Coronary artery (tissue), 2 donors: ENCODE data around the gene CPEB1.
A peak's percentile ranks its signal among the peaks of the same experiment; 100 is the strongest.

ENCODE experiments used
- DNase-seq: peaks from one replicate; pipeline ENCODE4 v3.0.0-alpha.2; 2017; ENCODE audit warnings: low spot score
- H3K27ac ChIP-seq, 2 donors: fragments of 200-600 bp; sonication (generic); one replicate each; pipeline ENCODE4 v1.5.1; 2016 to 2019
- H3K4me3 ChIP-seq: fragments of 200-600 bp; sonication (generic); 2 replicates; pipeline ENCODE4 v1.5.1; 2016; ENCODE audit warnings: mild to moderate bottlenecking, moderate library complexity
- TF ChIP-seq, protein P1 (sequence below): fragments of 200-600 bp; sonication (generic); IDR thresholded peaks from one replicate; pipeline ENCODE4 v1.5.1; 2019; ENCODE audit warnings: antibody characterized with exemption

Gene CPEB1

GRCh38 chr15:82551646-82552247 is 95.4 kb downstream of the CPEB1 start:
- H3K4me3 ChIP-seq: no peak overlapping the region
- H3K27ac ChIP-seq: no peak overlapping the region
- DNase-seq: no peak
- TF ChIP-seq, protein P1, sequence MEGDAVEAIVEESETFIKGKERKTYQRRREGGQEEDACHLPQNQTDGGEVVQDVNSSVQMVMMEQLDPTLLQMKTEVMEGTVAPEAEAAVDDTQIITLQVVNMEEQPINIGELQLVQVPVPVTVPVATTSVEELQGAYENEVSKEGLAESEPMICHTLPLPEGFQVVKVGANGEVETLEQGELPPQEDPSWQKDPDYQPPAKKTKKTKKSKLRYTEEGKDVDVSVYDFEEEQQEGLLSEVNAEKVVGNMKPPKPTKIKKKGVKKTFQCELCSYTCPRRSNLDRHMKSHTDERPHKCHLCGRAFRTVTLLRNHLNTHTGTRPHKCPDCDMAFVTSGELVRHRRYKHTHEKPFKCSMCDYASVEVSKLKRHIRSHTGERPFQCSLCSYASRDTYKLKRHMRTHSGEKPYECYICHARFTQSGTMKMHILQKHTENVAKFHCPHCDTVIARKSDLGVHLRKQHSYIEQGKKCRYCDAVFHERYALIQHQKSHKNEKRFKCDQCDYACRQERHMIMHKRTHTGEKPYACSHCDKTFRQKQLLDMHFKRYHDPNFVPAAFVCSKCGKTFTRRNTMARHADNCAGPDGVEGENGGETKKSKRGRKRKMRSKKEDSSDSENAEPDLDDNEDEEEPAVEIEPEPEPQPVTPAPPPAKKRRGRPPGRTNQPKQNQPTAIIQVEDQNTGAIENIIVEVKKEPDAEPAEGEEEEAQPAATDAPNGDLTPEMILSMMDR: no peak

GRCh38 chr15:82549199-82549665 is 97.9 kb downstream of the CPEB1 start:
- peak; percentile 52 for DNase-seq
- Histone ChIP-seq H3K27ac (no peak overlapping the region), H3K4me3 (no peak overlapping the region)
- TF ChIP-seq, protein P1: no peak

DNA sequence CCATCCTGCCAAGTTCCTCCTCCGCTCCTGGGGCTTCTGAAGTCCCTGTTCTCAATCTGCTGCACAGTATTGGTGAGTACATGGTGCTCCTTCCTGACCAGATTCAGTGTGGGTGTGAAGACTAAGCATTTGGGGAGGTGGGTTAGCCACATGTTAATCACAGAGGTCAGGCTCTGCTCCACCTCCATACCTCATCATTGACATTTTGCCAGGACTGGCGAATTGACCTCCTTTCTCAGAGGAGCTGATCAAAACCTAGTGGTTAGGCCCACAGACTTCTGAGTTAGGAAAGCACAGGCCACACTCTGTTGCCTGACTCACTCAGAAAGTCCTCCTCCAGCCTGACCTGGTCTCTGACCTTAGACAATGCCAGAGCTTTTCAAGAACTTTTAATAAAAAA is 98.5 kb downstream of the CPEB1 start:
- TF ChIP-seq, protein P1: no peak
- peak; percentile 55 for DNase-seq
- Histone ChIP-seq H3K27ac (no peak overlapping the region), H3K4me3 (no peak overlapping the region)

- TF ChIP-seq, protein P1: no peak
- no peak overlapping the region for H3K4me3 ChIP-seq
- no peak overlapping the region for H3K27ac ChIP-seq
- peak; percentile 21 for DNase-seq
These were observed 101.7 kb downstream of the CPEB1 start for GRCh38 chr15:82545478-82545877.

DNA sequence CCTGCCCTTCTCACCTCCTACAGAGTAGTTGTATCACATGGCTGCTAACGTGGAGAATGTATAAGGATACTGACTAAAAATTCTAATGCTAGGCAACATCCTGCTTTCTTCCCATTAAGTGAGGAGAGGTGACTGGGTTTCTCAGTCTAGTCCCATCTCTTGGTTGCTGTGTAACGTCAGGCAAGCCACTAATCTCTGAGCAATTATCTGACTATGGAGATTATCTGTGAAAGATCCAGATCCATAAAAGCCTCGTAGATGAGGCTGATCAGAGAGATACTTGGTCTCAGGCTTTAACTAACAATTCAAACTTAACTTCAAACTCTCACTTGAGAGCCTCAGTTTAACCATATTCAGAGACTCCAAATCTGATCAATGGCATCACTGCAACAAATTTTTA is 102.2 kb downstream of the CPEB1 start:
- no peak for DNase-seq
- no peak overlapping the region for H3K27ac ChIP-seq
- TF ChIP-seq, protein P1: no peak

GRCh38 chr15:82544431-82544830 is 102.7 kb downstream of the CPEB1 start:
- H3K4me3 ChIP-seq: no peak overlapping the region
- TF ChIP-seq, protein P1: no peak
- peak; percentile 62 for DNase-seq
- H3K27ac ChIP-seq: no peak overlapping the region

More for the DNA sequence above, 102.2 kb downstream of the CPEB1 start:
- no peak overlapping the region for H3K4me3 ChIP-seq

GRCh38 chr15:82543160-82543559 is 104.0 kb downstream of the CPEB1 start:
- TF ChIP-seq, protein P1: no peak
- Histone ChIP-seq H3K27ac (no peak overlapping the region), H3K4me3 (no peak overlapping the region)
- DNase-seq: peak; percentile 29
